HL-60/S4 treated with retinoic acid at 250 ng/mL for 4 days and 3 days (cell line): ENCODE data around the gene SMARCA2.

Source experiments
- in situ Hi-C: fragments of 300-500 bp; cut with MboI; formaldehyde crosslinking; loops from 2 replicates; pipeline ENCODE4 v1.7.0; 2022; ENCODE audit warnings: low sequenced_read_pairs

Gene SMARCA2

GRCh38 chr9:2039294-2040180 is 24.4 kb downstream of the SMARCA2 start:
- in situ Hi-C loops = no loop called here

DNA sequence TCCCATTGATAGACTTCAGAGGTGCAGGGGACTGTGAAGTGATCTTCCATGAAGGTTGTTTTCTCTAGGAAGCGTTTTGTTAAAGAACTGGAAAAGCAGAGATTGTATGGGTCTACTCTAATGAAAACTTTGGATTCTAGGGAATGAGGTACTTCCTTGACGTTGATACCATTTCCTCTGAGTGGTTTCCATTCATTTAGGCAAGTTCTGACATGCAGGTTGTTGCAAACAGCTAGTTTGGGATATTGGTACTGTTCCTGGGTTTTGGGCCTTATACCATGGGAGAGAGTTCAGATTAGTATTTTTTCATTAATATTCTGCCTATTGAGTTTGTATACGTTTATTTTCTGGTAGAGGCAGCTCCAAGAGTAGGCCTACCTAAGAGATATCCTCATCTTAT is 25.7 kb downstream of the SMARCA2 start:
- in situ Hi-C loops = no loop called here

DNA sequence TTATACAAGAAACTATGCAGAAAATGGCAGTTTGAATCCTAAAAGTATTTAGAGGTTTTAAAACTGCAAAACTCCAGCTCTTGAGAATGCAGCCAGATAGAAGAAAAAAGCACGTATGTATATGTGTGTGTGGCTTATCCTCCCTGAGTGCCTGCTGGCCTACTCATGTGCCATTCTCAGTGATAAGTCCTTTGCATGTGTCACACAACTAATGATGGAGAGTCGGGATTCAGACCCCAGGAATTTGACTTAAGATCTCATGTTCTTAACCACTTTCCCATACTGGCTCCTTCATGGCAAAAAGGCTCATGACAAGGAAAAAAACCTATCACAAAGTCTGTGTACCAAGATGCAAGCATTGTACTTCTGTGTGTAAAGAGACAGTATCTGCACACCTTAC is 26.6 kb downstream of the SMARCA2 start:
- in situ Hi-C loops = no loop called here

GRCh38 chr9:2043243-2043642 is 28.1 kb downstream of the SMARCA2 start:
- in situ Hi-C loops = no loop called here

- in situ Hi-C loops = no loop called here
These were observed 28.8 kb downstream of the SMARCA2 start for GRCh38 chr9:2043881-2044462.

GRCh38 chr9:2047144-2047671 is 32.1 kb downstream of the SMARCA2 start:
- in situ Hi-C loops = no loop called here

GRCh38 chr9:2047916-2048315 is 32.8 kb downstream of the SMARCA2 start:
- in situ Hi-C loops = no loop called here

- in situ Hi-C loops = no loop called here
These were observed 35.1 kb downstream of the SMARCA2 start for GRCh38 chr9:2050236-2050635.

GRCh38 chr9:2053883-2054845 is 39.0 kb downstream of the SMARCA2 start:
- in situ Hi-C loops = no loop called here

GRCh38 chr9:2055203-2055658 is 40.1 kb downstream of the SMARCA2 start:
- in situ Hi-C loops = no loop called here

DNA sequence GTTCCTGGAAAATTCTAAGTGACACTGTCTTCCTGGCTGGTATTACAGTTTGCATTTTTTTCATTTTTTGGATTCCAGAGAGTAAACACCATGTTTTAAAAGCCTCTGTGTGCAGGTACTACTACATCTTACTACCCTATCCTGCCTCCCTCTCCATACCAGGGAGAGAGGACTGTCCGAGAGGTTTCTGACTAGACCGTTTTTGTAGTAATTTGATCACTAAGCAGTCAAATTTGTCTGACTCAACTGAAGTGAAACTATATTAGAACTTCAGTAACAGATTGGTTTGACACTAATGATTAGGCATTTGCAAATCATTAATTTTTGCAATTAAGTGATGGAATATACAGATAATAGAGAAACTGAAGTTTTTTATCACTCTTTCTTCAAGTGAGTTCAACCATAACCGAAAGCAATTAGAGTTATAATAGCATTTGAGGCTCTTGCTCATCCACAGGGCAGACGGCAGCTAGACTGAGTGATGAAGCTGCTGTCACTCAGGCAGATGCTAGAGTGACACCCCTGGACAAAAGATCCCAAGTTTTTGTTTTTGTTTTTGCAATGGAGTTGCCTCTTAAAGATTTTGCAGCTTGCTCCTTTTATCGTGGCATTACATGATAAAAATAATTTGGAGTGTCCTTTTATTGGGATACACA is 44.3 kb downstream of the SMARCA2 start:
- in situ Hi-C loops = no loop called here

GRCh38 chr9:2060424-2060823 is 45.3 kb downstream of the SMARCA2 start:
- in situ Hi-C loops = no loop called here

DNA sequence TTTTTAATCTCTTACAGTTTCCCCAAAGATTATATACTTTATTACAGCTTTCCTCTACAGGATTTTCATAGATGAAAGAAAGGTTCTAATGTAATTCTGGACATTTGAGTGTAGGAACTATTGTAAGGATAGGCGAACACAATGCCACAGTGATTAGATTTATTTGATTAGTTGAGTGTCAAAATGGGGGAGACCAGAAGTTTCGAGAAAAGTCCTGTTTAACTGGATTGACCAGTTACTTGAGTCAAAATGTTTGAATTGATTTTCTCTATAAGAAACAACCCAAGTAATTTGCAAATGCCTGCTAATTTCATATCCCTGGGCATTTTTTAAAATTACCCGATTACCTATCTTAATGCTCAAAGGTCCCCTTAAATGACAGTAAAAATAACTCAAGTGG is 50.6 kb downstream of the SMARCA2 start:
- in situ Hi-C loops = no loop called here

- in situ Hi-C loops = no loop called here
These were observed 51.4 kb downstream of the SMARCA2 start for GRCh38 chr9:2066312-2067273.

DNA sequence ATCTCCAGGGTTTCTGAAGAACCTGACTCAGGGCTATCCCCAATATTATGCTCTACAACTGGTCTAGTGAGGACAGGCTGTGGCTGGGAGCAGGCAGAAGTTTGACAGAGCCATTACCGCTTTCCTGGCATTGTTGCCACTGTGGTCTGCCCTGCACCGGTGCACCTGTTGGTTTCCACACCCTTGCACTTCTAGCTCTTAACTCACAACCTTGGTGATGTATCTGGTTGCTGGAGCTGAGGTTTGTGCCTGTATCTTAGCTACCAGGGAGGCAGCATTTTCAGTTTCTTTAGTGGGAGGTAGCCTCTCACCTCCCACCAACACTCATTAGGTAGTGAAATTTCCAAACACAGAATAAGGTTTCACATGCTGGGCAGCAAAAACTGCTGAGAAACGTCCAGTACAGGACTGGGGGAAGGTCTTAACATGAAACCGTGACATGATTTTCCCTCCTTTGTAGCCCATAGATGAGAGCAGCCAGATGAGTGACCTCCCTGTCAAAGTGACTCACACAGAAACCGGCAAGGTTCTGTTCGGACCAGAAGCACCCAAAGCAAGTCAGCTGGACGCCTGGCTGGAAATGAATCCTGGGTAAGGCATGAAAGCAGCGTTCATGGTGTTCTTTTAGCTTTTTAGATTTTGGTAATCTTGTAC is 57.7 kb downstream of the SMARCA2 start:
- in situ Hi-C loops = no loop called here

GRCh38 chr9:2082772-2083171 is 67.6 kb downstream of the SMARCA2 start:
- in situ Hi-C loops = loop anchor here (25.0 kb wide), 1 partner anchor 105 kb away; no protein-coding TSS in a partner anchor

DNA sequence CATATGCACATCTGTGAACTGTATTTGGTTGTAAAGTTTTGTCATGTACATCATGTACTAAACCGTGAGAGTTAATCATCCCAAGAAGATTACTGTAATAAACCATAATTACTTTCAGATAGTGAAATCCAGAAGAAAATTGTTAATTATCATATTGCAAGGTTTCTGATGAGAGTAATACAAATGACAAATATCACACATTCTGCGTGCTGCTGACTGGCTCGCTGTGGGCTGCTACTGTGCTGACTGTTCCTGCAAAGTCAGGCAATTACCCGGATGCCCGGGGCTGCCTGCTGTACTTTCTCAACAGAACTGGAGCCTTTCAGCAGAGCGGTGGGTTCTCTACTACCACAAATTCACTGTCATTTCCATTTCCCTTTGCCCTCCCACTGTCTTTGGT is 68.3 kb downstream of the SMARCA2 start:
- in situ Hi-C loops = loop anchor here (25.0 kb wide), 1 partner anchor 104 kb away; no protein-coding TSS in a partner anchor

DNA sequence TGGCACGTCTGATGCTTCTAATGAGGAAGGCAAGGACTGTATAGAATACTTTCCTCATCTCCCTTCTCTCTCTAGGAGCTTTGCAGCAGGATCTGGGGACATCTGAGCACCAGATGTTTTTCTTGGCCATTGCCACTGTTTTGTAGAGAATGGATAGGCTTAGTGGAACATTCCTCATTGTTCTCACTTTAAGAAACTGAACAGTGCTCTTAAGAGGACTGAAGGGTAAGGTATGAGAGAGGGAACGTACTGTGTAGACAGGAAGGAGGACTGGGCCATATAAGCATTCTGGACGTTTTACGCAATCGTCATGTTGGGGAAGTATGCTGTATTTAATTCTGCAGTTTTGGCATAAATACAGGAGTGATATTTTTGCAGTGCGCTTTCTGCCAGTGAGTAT is 70.6 kb downstream of the SMARCA2 start:
- in situ Hi-C loops = loop anchor here (25.0 kb wide), 1 partner anchor 102 kb away; no protein-coding TSS in a partner anchor
